Measurements from ENCODE around the gene TRAP1. TPM values are rescaled to one million over a fixed set of nuclear protein-coding genes. Genes with fewer than 3 reads are reported as not detected.

The TRAP1 gene
- total RNA-seq, 1 donor from 2014 or later: 94.3 TPM

DNA sequence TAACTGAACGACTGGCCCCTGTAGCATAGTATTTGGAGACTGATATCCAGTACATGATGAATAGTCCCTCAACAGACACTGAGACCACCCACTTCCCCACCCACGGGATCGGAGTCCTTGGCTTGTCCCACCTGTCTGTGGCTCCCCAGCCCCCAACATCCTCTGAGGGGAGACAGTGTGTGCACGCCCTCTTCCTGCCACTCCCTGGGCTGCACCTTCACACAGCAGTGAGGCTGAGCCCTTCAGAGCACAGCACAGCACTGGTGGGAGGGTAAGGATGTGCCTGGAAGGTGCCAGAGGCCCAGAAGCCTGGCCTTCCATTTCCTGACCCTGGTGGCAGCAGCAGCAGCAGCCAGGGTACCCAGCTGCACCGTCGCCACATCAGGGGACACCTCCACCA lies 51.8 kb downstream of the TRAP1 start:
- Histone ChIP-seq H3K4me3 (ENCODE audit: low read depth, low read length) (no peak overlapping the region), H3K36me3 (ENCODE audit: control insufficient read depth, insufficient read depth, low read length) (peaks cover 5% of the 10 kb centered on the region), H3K27me3 (ENCODE audit: control insufficient read depth, insufficient read depth, low read length) (no peaks in the 10 kb centered on the region)
- no peak for DNase-seq (ENCODE audit: low read depth)
- TF ChIP-seq, protein P1, sequence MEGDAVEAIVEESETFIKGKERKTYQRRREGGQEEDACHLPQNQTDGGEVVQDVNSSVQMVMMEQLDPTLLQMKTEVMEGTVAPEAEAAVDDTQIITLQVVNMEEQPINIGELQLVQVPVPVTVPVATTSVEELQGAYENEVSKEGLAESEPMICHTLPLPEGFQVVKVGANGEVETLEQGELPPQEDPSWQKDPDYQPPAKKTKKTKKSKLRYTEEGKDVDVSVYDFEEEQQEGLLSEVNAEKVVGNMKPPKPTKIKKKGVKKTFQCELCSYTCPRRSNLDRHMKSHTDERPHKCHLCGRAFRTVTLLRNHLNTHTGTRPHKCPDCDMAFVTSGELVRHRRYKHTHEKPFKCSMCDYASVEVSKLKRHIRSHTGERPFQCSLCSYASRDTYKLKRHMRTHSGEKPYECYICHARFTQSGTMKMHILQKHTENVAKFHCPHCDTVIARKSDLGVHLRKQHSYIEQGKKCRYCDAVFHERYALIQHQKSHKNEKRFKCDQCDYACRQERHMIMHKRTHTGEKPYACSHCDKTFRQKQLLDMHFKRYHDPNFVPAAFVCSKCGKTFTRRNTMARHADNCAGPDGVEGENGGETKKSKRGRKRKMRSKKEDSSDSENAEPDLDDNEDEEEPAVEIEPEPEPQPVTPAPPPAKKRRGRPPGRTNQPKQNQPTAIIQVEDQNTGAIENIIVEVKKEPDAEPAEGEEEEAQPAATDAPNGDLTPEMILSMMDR (IDR thresholded peaks at IDR 0.05; ENCODE audit: insufficient read depth, low read length, poor library complexity, severe bottlenecking): no peak

DNA sequence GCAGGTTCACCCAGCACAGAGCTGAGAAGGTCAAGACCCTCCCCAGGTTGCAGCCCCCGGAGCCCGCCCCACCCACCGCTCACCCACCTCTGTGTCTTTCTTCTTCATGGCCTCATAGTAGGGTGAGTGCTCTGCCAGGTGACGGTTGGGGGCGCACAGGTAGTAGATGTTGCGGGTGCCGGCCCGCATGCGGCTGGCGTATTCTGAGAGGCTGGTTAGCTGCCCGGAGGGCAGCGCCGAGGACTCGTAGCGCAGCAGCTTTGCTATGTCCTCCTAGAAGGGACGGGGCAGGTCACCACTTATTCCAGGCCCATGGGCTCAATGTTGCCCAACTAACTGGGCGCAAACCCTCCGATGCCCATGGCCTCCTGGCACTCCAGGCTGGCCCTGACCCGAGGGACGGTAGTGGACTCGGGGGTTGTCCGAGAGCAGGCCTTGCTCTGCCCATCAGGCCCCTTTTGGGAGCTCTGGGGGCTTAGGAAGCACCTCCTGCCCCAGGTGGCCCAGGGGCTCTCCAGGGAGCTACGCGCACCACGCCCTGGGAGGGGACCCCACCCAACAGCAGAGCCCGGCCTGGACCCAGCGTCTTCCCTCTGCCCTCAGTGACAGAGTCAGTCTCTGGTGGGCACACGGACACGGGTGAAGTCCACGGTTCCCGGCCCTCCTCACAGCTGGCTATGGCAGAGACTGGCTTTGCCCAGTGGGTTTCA lies 53.0 kb downstream of the TRAP1 start:
- TF ChIP-seq, protein P1 (IDR thresholded peaks at IDR 0.05; ENCODE audit: insufficient read depth, low read length, poor library complexity, severe bottlenecking): no peak
- no peaks in the 10 kb centered on the region for H3K27me3 ChIP-seq (ENCODE audit: control insufficient read depth, insufficient read depth, low read length)
- no peak for DNase-seq (ENCODE audit: low read depth)
- H3K4me3 ChIP-seq (ENCODE audit: low read depth, low read length): no peak overlapping the region
- peaks cover 7% of the 10 kb centered on the region for H3K36me3 ChIP-seq (ENCODE audit: control insufficient read depth, insufficient read depth, low read length)

DNA sequence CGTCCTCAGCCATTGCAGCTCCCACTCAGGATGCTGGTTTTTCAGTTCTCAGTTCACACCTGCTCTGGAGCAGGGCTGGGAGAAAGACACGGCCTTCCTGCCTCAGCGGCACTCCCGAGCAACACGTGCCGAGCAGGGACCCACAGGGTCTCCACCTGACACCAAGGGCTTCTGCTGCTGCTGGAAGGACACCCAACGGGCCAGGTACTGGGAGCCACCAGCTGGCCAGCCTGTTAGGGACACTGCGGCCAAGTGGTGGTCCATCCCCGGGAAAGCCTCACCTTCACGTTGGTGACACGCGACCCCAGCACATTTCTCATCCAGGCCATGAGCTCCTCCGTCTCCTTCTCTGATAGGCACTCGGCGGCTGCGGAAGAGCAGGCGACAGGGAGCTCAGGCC lies 54.7 kb downstream of the TRAP1 start:
- no peak for DNase-seq (ENCODE audit: low read depth)
- Histone ChIP-seq H3K27me3 (ENCODE audit: control insufficient read depth, insufficient read depth, low read length) (no peaks in the 10 kb centered on the region), H3K36me3 (ENCODE audit: control insufficient read depth, insufficient read depth, low read length) (peaks cover 4% of the 10 kb centered on the region), H3K4me3 (ENCODE audit: low read depth, low read length) (no peak overlapping the region)
- TF ChIP-seq, protein P1 (IDR thresholded peaks at IDR 0.05; ENCODE audit: insufficient read depth, low read length, poor library complexity, severe bottlenecking): no peak

DNA sequence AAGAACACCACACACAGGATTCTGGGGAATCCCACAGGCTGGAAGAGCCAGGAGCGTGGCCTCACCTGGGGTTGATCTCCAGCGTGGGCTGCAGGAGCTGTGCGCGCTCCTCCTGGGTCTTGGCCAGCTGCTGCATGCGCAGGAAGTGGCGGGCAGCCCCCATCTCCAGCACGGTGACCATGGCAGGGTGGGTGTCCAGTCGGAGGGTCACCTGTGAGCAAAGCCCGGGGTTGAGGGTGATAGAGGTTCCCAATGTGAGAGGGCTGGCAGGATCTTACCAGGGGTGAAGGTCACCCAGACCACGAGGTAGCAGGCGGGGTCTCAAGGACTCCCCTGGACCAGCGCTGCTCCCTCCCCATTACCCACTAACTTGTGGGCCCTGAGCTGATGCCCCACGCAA lies 55.4 kb downstream of the TRAP1 start:
- Histone ChIP-seq H3K4me3 (ENCODE audit: low read depth, low read length) (no peak overlapping the region), H3K36me3 (ENCODE audit: control insufficient read depth, insufficient read depth, low read length) (peaks cover 4% of the 10 kb centered on the region), H3K27me3 (ENCODE audit: control insufficient read depth, insufficient read depth, low read length) (no peaks in the 10 kb centered on the region)
- DNase-seq (ENCODE audit: low read depth): no peak
- TF ChIP-seq, protein P1 (IDR thresholded peaks at IDR 0.05; ENCODE audit: insufficient read depth, low read length, poor library complexity, severe bottlenecking): no peak

DNA sequence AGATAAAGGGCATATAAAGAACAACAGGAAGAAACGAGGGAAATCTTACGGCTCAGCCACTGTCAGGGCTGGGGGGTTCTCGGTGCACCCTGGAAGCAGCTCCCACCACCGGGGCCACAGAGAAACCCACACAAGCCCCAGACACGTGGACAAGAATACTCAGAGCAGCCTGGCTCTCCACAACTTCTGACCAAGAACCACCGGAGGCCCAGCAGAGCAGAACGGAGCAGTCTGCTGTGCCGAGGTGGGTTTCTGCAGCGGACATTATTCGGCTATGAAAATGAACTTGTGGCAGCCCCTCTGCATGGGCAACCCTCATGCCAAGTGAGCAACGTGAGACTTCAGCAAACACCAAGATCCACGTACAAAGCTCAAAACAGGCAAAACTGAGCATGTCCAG lies 56.0 kb downstream of the TRAP1 start:
- no peak overlapping the region for H3K4me3 ChIP-seq (ENCODE audit: low read depth, low read length)

More for the DNA sequence above, 56.0 kb downstream of the TRAP1 start:
- H3K36me3 ChIP-seq (ENCODE audit: control insufficient read depth, insufficient read depth, low read length): peaks cover 4% of the 10 kb centered on the region
- H3K27me3 ChIP-seq (ENCODE audit: control insufficient read depth, insufficient read depth, low read length): no peaks in the 10 kb centered on the region
- TF ChIP-seq, protein P1 (IDR thresholded peaks at IDR 0.05; ENCODE audit: insufficient read depth, low read length, poor library complexity, severe bottlenecking): no peak
- DNase-seq (ENCODE audit: low read depth): no peak

All from kidney epithelial cell (primary cell).